Inflammatory macrophage treated with lipopolysaccharide for 1 hour (primary cell): Measurements from ENCODE around the gene TRAPPC12.

Source experiments
- DNase-seq, 2 donors: peaks; one replicate each; pipeline ENCODE4 v3.0.0-alpha.2; 2020 to 2022

TRAPPC12 gene

GRCh38 chr2:3457524-3458395 lies 78.3 kb downstream of the TRAPPC12 start:
- no peak for DNase-seq

GRCh38 chr2:3458396-3459184 lies 79.1 kb downstream of the TRAPPC12 start:
- DNase-seq, result no peak

DNA sequence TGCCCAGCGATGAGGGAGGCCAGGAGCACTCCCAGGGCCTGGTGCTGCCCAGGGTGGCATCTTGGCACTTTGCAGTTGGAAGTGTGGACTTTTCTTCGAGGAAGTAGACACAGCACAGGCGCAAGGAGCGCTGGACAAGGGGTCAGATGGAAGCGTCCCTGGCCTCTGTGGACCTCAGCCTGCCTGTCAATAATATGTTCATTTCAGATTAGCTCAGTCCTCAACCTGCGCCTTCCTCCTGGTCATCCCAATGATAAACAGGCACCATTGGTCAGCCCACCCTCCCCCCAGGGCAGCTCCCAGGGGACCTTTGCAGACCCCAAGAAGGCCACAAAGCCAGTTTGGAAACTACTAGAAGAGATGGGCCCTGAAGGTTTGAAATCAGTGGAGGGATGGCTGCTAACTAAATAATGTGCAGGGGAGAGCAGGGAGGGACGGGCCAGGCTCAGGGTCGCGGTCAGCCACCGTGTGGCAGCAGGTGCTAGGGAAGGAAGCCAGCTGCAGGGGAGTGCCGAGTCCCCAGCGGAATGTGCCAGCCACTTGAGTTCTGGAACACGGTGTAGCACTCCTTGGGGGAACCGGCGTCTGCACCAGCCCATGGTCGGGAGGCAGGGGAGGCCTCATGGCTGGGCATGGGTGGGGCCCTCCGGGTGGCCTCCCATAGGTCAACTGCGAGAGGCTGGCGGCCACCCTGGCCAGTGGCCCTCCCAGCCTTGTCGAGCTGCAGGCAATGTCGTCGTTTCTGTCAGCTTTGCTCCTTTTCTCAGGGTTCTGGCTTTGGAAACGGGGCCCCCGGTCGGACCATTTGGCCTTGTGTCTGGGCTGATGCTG lies 79.9 kb downstream of the TRAPPC12 start:
- DNase-seq, result no peak

DNA sequence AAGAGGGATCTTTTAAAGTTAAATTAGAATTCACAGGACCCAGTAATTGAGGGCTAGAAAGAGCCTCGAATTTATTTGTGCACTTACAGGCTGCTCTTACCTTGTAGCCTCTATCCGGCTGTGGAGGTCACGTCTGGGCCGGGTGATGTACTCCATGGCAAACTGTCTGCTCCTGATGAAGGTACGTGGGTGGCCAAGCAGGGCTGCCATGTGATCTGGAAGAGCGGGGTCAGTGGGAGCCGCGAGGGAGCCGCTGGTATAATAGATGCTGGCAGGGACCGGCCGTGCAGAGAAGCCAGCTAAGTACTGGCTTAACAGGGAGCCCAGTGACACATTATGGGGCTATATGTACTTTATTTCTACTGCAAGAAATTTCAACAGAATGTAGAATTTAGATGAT lies 80.7 kb downstream of the TRAPPC12 start:
- DNase-seq, result no peak

DNA sequence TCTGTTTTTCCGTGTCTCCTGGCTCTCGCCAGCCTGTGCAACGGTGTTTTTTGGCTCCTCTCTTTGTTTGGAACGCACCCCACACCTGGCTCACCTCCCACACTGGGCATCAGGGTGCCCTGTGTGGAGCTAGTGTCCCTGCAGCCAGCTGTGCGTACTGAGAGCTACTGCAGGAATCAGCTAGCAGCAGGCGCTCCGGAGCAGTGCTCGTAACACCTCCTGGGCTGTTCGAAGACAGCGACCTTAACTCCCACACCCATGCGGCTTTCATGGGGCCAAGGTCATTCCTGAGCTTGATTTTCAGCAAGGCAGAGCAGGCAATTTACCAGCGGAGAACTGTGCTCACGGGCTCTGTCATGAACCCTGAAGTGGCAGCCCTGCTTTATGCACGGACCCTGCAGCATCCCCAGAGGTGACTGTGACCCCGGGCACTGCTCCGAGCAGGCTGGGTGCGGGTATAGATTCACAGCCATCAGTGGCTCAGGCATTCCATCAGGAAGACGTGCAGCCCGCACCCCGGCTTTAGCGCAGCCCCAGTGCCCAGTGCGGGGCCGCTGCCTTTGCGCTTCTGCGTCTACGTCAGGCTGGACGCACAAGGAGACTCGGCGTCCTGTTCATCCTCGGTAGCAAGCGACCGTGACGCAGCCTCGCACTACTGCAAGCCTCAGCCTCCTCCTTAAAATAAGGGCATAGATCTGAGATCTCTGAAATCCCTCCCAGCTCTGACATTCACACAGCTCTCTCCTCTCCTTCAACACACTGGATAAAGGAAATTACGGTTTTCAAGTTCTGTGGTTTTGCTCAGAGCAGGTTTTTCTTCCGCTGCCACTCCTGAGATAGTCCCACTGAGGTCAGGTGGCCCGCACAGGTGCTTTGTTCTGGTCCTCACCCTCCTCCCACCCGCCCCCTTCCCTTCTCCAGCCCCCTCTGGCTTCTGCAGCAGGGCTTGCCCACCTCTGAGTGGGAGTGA lies 81.6 kb downstream of the TRAPPC12 start:
- no peak for DNase-seq

- DNase-seq, result peak; percentile 42 to 91
Measured at GRCh38 chr2:3461801-3462492, 82.5 kb downstream of the TRAPPC12 start.

DNA sequence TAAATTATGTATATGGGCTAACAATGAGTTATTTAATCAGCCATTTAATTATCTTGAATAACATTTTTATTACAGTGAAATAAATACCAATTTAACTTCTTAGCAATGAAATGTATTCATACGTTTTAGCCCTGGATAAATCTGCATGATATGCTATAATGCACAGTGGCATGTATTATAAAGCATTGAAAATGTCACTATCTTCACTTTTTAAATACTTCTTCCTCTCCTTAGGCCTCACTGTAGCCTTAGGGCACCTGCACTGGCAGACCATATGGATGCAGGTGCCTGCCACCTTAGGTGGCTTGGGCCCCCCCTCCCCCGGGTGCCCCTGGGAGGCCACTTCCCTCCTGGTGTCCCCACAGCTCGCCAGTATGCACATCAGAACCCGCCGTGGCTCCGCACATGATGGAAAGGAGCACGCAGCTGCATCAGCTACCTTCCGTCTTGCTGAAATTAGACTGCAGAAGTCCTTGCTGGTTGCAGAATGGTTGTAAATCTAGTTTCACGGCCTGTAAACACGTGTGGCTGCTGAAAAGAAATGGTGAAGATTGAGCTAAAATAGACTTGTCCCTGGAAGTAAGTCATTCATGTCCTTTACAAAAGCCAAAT lies 83.1 kb downstream of the TRAPPC12 start:
- no peak for DNase-seq

GRCh38 chr2:3463186-3463835 lies 83.8 kb downstream of the TRAPPC12 start:
- DNase-seq, result no peak

- DNase-seq, result no peak
Measured at GRCh38 chr2:3463944-3464343, 84.5 kb downstream of the TRAPPC12 start.

- no peak for DNase-seq
Measured at GRCh38 chr2:3464401-3465005, 85.0 kb downstream of the TRAPPC12 start.

- no peak for DNase-seq
Measured at GRCh38 chr2:3465328-3465727, 85.8 kb downstream of the TRAPPC12 start.

DNA sequence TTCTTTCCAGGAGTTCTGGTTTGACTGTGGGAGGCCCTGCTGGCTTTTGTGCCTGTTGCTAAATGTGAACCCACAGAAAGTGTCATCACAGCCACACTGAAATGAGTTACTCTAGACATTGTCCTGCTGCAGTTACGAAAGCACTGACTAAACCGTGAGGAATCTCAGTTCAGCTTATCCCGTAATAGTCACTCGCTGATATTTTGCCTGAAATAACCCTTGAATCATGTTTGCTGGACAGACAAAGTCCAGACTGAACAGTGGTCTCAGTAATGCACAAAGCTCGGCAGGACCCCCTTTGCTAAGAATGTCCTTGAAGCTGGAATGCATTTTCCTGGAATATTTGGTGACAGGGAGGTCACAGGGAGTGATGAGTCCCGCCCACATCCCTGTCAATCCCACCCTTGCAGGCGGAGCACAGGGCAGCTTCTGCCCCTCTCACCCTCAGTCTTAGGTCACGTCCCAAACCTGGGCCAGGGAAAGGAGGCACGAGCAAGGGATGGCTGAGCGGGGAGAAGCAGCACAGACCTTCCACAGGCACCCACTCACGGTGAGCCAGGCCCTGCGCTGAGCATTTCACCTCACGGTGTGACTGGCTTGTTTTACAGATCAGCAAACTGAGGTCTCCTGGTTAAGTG lies 86.5 kb downstream of the TRAPPC12 start:
- peak in 1 of 2 donors; percentile 18 for DNase-seq

- no peak for DNase-seq
Measured at GRCh38 chr2:3466482-3466863, 87.0 kb downstream of the TRAPPC12 start.

DNA sequence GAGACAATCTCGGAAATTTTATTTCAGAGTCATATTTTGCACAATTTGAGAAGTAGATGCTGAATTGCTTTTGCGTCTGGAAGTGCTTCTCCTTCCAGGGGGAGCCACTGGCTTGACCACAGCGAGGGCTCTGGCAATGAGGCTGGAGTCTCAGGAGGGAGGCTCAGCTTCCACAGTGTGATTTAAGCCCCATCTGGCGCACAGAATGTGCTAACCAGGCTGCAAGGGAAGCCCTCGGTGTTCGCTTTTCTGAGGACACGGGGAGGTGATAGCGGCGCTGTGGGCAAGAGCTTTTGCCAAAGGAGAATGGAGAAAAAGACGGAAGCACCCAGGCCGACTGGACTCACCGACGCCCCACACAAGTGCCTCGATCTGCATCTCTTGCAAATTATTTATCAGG lies 87.5 kb downstream of the TRAPPC12 start:
- DNase-seq, result no peak

DNA sequence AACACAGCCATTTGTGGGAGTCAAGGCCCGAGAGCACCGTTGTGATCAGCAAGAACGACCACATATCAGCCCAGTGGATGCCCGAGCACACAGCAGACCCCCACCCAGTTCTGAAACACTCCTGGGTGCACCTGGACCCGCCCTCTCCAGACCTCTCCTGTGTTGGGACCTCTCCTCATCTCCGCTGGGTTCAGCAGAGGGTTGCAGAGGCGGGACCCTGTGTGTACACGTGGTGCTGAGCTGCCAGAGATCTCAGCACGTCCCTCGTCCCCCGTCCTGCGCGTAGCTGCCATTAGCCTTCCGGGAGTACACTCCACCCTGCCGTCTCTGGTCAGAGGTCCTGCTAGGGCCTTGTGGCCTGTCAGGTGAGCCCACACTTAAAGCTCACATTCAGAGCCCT lies 88.2 kb downstream of the TRAPPC12 start:
- DNase-seq, result no peak

DNA sequence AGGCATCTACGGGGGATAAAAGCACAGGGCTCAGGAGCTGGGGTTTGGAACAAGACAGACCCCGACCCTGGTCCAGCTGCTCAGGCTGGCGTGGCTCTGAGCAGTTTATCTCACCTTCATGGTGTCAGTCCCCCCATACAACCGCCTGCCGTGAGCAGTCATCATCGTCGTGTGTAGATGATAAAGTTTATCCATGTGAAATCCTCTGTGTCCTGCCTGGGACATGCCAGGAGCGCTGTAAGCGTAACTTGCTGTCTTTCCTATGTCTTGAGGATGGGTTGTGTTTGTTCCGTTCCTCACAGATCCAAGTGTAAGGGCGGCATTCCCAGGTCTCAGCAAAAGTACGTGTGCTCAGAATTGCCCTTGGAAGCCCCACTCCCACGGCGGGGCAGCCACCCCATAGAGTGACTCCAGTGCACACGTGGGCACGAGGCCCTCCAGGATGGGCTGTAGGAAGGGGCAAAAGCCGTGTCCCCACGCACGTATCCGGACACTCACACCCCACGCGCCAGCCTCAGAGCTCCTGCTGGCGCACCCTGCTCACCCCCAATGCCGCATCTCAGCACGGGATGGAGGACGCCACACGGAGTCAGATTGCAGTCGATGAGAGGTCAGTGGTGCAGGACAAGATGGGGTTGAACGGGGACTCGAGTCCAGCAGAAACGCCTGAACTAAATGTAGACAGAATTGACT lies 88.9 kb downstream of the TRAPPC12 start:
- no peak for DNase-seq

DNA sequence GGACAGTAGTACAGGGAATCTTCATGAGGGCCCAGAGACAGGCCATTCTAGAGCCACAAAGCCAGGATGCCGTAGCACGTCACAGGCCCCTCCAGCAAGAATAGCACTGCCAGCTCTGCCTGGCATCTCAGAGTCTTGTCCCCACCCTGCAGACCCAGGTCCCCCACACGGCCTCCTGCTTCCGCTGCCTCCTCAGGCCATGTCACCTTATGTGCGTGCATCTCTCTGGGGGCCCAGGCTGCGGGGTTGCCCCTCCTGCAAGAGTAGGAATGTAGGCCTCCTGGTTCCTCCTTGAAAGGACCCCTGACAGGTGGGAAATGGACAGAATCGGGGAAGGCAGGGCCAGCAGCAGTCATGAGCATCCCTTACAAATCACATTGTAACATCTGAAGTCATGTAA lies 90.0 kb downstream of the TRAPPC12 start:
- DNase-seq, result no peak

GRCh38 chr2:3470166-3470651 lies 90.7 kb downstream of the TRAPPC12 start:
- no peak for DNase-seq
